Amniotic epithelial cell (primary cell): Measurements from ENCODE around the gene SLC28A2.
"Not testable (repeated sequence)": the region's sequence is repeated elsewhere in the genome, so short reads cannot be mapped to it uniquely, and the experiment has no call there.

ENCODE experiments used
- DNase-seq: peaks from one replicate; pipeline ENCODE4 v3.0.0-alpha.2; 2010; ENCODE audit warnings: low read depth

SLC28A2 gene

DNA sequence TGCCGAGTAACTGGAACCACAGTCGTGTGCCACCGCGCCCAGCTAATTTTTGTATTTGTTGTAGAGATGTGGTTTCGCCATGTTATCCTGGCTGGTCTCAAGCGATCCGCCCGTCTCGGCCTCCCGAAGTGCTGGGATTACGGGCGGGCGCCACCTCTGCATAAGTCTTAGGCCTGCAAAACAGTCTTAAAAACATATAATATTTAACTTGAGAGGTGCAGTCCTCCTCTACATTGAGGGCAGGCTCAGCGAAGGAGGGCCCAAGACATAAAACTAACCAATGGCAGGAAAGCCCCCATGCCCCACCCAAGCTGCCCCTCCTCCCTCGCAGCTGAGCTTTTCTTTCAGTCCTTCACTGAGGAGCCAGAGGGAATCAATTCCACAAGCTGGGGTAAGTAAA is at the start of gene SLC28A2:
Gene SLC28A2 (plus strand): TSS at position 347 of the 400 bp plus-strand sequence. CDS start 982 bp downstream, outside the sequence.
- DNase-seq: no peak

DNA sequence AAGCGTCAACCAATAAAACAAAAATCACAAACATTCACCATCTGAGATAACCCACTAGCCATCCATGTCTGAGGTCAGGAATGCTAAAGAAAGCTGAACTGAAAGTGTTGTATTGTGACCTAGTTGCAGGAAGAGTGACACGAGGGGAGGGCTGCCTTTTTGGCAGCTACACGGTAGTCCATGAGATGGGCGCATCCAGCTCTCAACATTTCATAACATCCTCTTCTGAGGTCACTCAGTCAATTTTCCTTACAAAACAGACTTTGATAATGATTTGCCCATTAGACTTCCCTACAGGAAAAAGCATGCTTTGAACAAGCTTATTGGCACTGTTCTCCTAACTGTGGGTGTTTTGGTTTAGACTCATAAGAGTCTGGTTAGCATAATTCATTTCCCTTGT is 48.9 kb upstream of the SLC28A2 start:
- no peak for DNase-seq

DNA sequence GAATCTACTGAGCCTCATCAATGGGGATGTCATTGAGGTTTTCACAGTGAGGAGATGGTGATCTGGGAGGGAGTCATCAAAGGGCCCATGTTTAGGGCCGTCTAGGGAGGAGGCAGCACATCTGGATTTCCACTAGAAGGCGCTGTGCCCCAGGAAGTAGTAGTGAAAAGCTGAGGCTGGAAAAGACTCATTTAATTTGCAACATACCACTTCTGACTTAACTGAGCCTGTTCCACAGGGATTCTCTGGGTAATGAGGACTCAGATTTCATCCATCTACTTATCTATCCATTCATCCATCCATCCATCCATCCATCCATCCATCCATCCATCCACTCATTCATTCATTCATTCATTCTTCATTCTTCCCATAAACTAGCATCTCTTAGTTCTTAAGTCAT is 46.8 kb upstream of the SLC28A2 start:
- DNase-seq: peak; percentile 58

DNA sequence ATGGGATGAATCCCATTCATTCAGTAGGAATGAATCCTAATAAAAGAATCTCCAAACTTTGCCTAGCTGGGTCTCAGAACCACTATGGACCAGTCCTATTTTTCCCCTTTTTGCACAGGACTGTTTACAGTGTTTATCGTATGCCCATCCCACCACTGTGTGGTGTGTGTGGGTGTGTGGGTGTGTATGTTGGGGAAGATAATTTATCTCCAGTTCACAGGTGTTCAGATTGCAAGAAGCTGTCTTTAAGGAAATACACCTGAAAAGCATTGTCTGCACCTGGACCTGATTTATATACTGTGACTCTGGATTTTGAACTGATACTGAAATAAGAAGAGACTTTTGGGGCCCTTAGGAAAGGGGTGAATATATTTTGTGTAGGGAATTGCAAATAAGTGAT is 39.5 kb upstream of the SLC28A2 start:
- DNase-seq: no peak

- no peak for DNase-seq
These were observed 30.9 kb upstream of the SLC28A2 start for GRCh38 chr15:45221053-45221599.

GRCh38 chr15:45221967-45222366 is 30.1 kb upstream of the SLC28A2 start:
- no peak for DNase-seq

DNA sequence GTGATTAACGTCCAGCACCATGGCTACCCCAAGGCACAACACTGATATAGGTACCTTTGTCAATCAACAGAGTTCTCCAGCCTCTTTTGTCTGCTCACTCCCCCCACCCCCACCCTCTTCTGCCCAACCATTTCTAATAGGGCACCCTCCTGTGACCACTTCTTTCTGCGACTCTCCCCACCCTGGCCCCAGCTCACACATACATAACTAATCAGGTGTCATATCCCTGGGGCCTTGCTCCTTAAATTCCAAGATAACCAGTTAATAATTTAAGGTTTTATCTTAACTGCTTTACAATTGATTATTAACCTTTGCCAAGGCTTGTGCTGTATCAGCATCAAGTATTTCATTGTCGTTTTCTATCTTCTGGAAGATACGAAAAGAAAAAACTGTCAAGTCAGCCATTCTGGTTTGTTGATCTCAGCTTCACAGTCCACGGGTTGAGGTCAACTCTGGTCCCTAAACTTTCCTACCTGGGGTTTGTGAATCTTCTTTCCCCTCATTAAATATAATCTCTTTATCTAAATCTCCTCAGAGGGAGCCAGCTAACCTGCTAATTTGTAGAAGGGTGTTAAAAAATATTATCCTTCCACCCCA is 27.3 kb upstream of the SLC28A2 start:
- no peak for DNase-seq

GRCh38 chr15:45225506-45226273 is 26.3 kb upstream of the SLC28A2 start:
- DNase-seq: no peak

DNA sequence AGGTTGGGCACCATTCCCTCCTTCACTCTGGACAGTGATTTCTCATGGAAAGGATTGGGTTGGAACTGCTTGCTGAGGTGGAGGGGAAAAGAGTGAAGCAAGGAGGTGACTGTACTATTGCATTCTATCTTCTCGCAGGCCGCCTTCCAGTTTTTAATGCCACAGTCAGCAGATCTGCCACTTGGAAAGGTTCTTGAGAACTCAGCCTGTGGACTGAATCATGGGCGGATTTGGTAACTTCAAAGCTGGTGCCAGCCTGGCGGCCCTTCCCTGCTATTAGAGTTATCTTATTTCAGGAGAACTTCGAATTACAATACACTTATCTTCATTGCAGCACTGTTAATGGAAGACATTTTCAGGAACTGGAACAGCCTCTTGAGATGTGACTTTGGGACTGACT is 23.1 kb upstream of the SLC28A2 start:
- DNase-seq: no peak

DNA sequence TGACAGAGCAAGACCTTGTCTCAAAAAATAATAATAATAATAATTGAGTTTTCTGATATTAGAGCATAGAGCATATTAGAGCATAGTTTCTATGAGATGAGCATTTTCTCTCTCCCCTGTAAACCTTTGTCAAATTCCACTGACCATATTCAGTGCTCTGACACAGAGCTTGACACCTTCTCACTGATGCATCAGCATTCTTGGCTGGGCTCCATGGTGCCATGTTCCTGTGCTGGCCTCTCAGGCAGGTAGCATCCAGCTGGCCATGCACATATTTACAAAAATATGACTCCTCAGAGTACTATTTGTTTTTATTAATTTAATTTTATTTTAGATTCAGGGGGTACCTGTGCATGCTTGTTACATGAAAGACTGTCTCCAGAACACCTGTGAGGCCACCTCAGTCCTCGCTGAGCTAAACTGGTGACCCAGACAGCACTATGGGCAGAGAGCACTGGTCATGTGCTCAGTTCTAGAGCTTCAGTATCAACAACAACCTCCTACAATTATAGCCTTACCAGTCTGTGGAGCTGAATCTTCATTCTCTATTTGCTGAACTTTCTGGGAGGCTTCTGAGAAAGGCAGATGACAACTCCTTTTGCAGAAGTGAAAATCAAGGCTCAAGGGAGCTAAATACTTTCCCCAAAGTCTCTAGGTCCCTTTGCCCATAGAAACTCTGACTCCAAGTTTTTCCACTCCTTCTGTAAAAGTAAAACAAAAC is 21.6 kb upstream of the SLC28A2 start:
- no peak for DNase-seq

GRCh38 chr15:45231132-45231531 is 20.9 kb upstream of the SLC28A2 start:
- no peak for DNase-seq

GRCh38 chr15:45231864-45232562 is 20.0 kb upstream of the SLC28A2 start:
- no peak for DNase-seq

GRCh38 chr15:45234562-45235235 is 17.3 kb upstream of the SLC28A2 start:
- DNase-seq: no peak

- DNase-seq: not testable (repeated sequence)
These were observed 15.2 kb upstream of the SLC28A2 start for GRCh38 chr15:45236806-45237205.

GRCh38 chr15:45242289-45242688 is 9.7 kb upstream of the SLC28A2 start:
- DNase-seq: peak; percentile 12

- DNase-seq: no peak
These were observed 2.8 kb upstream of the SLC28A2 start for GRCh38 chr15:45249125-45249780.

DNA sequence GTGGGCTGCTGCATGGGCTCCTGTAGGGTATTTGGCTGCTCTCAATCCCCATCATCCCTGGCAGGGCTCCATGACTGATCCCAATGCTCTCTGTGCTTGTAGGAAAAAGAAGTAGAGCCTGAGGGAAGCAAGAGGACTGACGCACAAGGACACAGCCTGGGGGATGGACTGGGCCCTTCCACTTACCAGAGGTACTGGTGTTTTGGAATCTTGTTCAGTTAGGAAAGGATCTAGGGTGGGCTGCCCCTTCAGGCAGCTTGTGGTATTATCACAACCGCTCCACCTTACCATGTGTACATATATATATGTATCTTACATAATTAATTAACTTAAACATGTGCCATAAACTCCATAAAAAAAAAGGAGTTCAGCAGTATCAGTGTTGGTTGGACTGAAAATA is 1.3 kb downstream of the SLC28A2 start:
- DNase-seq: no peak

GRCh38 chr15:45254405-45254804 is 2.4 kb downstream of the SLC28A2 start:
- peak; percentile 27 for DNase-seq

GRCh38 chr15:45254824-45255223 is 2.8 kb downstream of the SLC28A2 start:
- DNase-seq: peak; percentile 74

GRCh38 chr15:45259796-45260195 is 7.8 kb downstream of the SLC28A2 start:
- DNase-seq: no peak

DNA sequence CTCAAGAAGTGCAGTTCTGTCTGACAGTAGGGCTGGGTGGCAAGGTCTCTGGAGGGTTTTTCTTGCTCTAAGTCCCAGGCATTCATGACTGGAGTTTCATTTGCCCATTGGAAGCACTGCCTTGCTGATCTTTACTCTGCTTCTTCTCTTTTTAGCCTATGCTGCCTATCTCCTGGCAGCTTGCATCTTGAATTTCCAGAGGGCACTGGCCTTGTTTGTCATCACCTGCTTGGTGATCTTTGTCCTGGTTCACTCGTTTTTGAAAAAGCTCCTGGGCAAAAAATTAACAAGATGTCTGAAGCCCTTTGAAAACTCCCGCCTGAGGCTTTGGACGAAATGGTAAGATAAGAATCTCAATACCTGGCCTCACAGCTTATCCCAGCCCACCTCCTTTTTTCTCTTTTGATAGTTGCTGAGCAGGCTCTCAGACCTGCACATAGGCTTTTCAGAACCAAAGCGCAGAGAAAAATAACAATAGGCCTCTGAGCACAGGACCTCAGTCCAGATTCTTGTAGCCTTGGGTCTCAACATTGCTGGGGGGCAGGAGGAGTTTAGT is 10.9 kb downstream of the SLC28A2 start:
- DNase-seq: no peak
